Uterus (tissue), 2 donors: ENCODE data around the gene ALDH1A3.

Experiments used
- POLR2A ChIP-seq, 2 donors: fragments of 450-650 bp; IDR thresholded peaks; one replicate each; pipeline ENCODE4 v1.6.1; 2016; ENCODE audit warnings: antibody characterized with exemption in 2 of 2, mild to moderate bottlenecking in 1 of 2, moderate library complexity in 1 of 2
- TF ChIP-seq, protein P1 (sequence below), 4 experiments: fragments of 200-600 bp in 2 of 4; fragments of 450-650 bp in 2 of 4; sonication (generic) in 2 of 4; IDR thresholded peaks; one replicate each; pipeline ENCODE4 v1.5.1; 2016 to 2019; ENCODE audit warnings: antibody characterized with exemption in 4 of 4, mild to moderate bottlenecking in 2 of 4, moderate library complexity in 1 of 4

DNA sequence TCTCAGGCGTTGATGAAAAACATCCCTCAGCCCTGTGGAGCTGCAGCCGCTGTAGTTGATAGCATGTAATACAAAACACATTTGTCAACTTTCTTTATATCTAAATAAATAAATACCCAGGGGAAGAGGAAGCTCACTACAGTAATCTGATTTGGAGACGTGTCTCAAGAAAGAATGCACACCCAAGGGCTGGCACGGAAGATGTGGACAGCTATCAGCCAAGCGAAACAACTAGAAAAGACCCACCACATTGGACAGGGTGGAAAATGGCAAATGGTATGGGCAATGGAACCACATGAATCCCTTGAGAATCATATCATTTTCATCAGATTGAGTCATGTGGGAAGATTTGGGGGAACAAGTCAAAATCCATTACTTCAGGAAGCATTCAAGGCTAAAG lies 43.1 kb upstream of the ALDH1A3 start:
- TF ChIP-seq, protein P1, sequence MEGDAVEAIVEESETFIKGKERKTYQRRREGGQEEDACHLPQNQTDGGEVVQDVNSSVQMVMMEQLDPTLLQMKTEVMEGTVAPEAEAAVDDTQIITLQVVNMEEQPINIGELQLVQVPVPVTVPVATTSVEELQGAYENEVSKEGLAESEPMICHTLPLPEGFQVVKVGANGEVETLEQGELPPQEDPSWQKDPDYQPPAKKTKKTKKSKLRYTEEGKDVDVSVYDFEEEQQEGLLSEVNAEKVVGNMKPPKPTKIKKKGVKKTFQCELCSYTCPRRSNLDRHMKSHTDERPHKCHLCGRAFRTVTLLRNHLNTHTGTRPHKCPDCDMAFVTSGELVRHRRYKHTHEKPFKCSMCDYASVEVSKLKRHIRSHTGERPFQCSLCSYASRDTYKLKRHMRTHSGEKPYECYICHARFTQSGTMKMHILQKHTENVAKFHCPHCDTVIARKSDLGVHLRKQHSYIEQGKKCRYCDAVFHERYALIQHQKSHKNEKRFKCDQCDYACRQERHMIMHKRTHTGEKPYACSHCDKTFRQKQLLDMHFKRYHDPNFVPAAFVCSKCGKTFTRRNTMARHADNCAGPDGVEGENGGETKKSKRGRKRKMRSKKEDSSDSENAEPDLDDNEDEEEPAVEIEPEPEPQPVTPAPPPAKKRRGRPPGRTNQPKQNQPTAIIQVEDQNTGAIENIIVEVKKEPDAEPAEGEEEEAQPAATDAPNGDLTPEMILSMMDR (IDR thresholded peaks at IDR 0.05) = no peak
- no peak for TF ChIP-seq POLR2A (IDR thresholded peaks at IDR 0.05)
